ENCODE results near the gene PET100. TPM values are rescaled to one million over a fixed set of nuclear protein-coding genes. Genes with fewer than 3 reads are reported as not detected.

The PET100 gene
- total and polyA plus RNA-seq, 12 donors: 99.1 to 1,041 (median 150) TPM

DNA sequence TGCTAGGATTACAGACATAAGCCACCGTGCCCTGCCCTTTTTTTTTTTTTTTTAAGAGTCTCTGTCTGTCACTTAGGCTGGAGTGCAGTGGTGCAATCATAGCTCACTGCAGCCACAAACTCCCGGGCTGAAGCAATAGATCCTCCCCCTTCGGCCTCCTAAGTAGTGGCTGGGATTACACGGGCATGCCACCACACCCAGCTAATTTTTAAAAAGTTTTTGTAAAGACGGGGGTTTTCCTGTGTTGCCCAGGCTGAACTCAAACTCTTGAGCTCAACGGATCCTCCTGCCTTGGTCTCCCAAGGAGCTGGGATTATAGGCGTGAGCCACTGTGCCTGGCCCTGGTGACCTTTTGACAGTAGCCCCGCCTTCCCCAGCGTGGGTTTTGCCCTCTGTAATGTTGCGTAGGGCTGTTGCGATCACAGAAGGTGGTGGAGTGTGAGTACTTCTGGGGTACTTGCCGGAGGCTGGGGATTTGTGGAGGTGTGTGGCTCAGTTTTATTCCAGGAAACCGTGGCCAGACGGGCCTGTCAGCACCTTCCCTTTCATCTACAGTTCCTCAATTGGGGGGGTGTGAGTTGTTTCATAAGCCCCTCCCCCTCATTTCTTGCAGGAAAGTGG is 27.6 kb downstream of the PET100 start:
- intact Hi-C loops (cut with DNase I): loop anchor here in 2 of 10 donors (10.0 kb wide), 1 partner anchor 138 kb away; no protein-coding TSS in a partner anchor
- peaks cover 0 to 31% (median 0%) of the 10 kb centered on the region in 9 donors for H3K4me1 ChIP-seq
- ATAC-seq: peak in 2 of 8 donors; percentile 33 to 52
- peak overlapping the region in 1 of 10 donors; percentile 84 for H3K27ac ChIP-seq
- no peaks in the 10 kb centered on the region for H3K9me3 ChIP-seq
- 42 to 44% methylated on average over 14 of the region's 14 CpGs for WGBS, 2 donors
- DNase-seq: no peak
- no peaks in the 10 kb centered on the region for H3K36me3 ChIP-seq
- no peak for TF ChIP-seq CTCF (IDR thresholded peaks at IDR 0.05)
- peak overlapping the region in 1 of 10 donors; percentile 18 for H3K4me3 ChIP-seq
- H3K27me3 ChIP-seq: peaks cover 0 to 22% (median 1%) of the 10 kb centered on the region in 7 donors

DNA sequence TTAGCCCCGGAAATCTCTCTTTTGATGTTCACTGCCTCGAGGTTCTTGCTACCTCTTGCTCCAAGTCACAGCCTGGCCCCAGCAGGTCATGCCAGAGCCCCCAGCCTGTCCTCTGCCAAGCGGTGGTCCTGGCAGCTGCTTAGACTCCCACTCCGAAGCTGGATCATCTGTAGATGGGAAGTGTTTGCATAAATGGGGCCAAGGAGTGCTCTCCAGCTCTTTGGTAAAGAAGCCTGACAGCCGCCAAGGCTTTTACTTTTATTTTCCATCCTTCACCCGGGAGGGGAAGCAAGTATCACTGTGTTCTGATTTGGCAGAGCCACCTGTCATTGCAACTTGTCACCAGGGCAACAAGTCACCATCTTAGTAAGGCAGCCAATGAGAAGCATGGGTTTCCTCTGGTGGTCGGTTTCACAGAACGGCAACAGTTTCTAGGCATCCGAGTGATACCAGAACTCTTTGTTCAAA is 28.7 kb downstream of the PET100 start:
- intact Hi-C loops (cut with DNase I): loop anchor here in 2 of 10 donors (10.0 kb wide), 1 partner anchor 137 kb away; no protein-coding TSS in a partner anchor

DNA sequence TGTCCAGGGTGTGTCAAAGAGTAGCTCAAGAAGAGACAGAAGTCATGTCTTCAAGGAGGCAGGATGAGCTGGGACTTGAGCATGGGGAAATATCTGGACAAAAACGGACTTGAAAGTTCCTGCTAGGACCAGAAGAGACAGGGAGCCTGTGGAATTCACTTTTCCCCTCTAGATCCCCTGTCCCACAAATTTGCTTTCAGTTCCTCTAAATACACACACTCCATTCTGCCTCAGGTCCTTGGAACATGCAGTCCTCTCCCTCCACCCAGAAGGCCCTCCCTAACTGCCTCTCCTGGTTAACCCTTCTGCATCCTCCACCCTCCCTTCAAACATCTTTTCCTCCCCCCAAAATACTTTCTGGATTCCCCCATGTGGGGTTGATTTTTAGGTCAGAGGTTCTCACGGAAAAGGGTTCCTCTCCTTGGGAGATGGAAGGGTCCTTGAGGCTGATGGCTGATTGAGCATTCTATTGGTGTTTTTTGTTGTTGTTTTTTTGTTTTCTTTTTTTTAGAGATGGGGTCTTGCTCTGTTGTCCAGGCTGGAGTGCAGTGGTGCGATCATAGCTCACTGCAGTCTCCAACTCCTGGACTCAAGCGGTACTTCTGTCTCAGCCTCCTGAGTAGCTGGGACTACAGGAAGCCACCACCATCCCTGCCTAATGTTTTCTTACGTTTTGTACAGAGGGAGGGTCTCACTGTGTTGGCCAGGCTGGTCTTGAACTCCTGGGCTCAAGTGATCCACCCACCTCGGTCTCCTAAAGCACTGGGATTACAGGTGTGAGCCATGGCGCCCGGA is 32.3 kb downstream of the PET100 start:
- no peak for ATAC-seq
- no peak overlapping the region for H3K27ac ChIP-seq
- H3K4me3 ChIP-seq: no peak overlapping the region
- peaks cover 0 to 15% (median 0%) of the 10 kb centered on the region in 9 donors for H3K4me1 ChIP-seq
- H3K9me3 ChIP-seq: no peaks in the 10 kb centered on the region
- no peaks in the 10 kb centered on the region for H3K36me3 ChIP-seq
- H3K27me3 ChIP-seq: peaks cover 0 to 38% (median 7%) of the 10 kb centered on the region in 7 donors
- DNase-seq: no peak
- 75 to 76% methylated on average over 8 of the region's 8 CpGs for WGBS, 2 donors
- TF ChIP-seq CTCF (IDR thresholded peaks at IDR 0.05): no peak
- intact Hi-C loops (cut with DNase I): no loop called here

More for the DNA sequence above, 28.7 kb downstream of the PET100 start:
- Histone ChIP-seq H3K36me3 (no peaks in the 10 kb centered on the region), H3K9me3 (no peaks in the 10 kb centered on the region), H3K27ac (peak overlapping the region in 1 of 10 donors; percentile 84), H3K27me3 (peaks cover 0 to 29% (median 7%) of the 10 kb centered on the region in 7 donors), H3K4me1 (peaks cover 0 to 28% (median 0%) of the 10 kb centered on the region in 9 donors), H3K4me3 (no peak overlapping the region)
- 32 to 38% methylated on average over 9 of the region's 9 CpGs for WGBS, 2 donors
- ATAC-seq: no peak
- TF ChIP-seq CTCF (IDR thresholded peaks at IDR 0.05): no peak
- DNase-seq: no peak

- peaks cover 0 to 38% (median 7%) of the 10 kb centered on the region in 7 donors for H3K27me3 ChIP-seq
- H3K27ac ChIP-seq: no peak overlapping the region
- intact Hi-C loops (cut with DNase I): no loop called here
- no peak for DNase-seq
- no peak for TF ChIP-seq CTCF (IDR thresholded peaks at IDR 0.05)
- WGBS, 2 donors: 81 to 89% methylated on average over 14 of the region's 14 CpGs
- H3K4me3 ChIP-seq: no peak overlapping the region
- no peaks in the 10 kb centered on the region for H3K9me3 ChIP-seq
- no peaks in the 10 kb centered on the region for H3K36me3 ChIP-seq
- H3K4me1 ChIP-seq: peaks cover 0 to 9% (median 0%) of the 10 kb centered on the region in 9 donors
- ATAC-seq: no peak
Measured at GRCh38 chr19:7662657-7663056, 33.1 kb downstream of the PET100 start.

All from heart right ventricle (tissue), 16 donors.